B cell (primary cell): ENCODE results near the gene NCS1.

Experiments used
- CTCF ChIP-seq: fragments of 200-600 bp; IDR thresholded peaks from one replicate; pipeline ENCODE4 v1.8.0; 2022; ENCODE audit warnings: antibody characterized with exemption, mild to moderate bottlenecking
- EZH2 ChIP-seq: IDR thresholded peaks from 2 replicates; pipeline ENCODE4 v1.6.1; 2012; ENCODE audit warnings: borderline replicate concordance, low read depth, mild to moderate bottlenecking, moderate library complexity, low read length; ENCODE audit not compliant: insufficient read depth, poor library complexity, severe bottlenecking

DNA sequence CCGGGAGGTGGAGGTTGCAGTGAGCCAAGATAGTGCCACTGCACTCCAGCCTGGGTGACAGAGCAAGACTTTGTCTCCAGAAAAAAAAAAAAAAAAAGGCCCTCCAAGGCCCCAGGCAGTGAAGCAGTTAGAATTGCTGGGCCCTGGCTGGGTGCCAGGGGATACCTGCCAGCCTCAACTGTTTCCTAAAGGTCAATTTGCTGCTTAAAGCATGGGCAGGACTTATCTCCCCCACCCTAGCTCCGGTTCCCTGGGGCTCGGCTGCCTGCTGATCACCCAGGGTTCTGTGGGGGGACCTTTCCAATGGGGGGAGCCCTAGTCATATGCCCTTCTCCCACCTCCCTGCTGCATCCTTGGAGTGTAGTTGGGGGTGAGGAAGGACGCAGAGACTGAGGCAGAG lies 25.7 kb downstream of the NCS1 start:
- no peak for TF ChIP-seq CTCF
- TF ChIP-seq EZH2, result no peak
